Suppressor macrophage treated with lipopolysaccharide for 1 hour (primary cell): ENCODE data around the gene MYO5B.

Experiments used
- DNase-seq, 3 donors: peaks; one replicate each; pipeline ENCODE4 v3.0.0-alpha.2; 2020 to 2022

The MYO5B gene

GRCh38 chr18:50144540-50144939 lies 50.4 kb downstream of the MYO5B start:
- DNase-seq = no peak

DNA sequence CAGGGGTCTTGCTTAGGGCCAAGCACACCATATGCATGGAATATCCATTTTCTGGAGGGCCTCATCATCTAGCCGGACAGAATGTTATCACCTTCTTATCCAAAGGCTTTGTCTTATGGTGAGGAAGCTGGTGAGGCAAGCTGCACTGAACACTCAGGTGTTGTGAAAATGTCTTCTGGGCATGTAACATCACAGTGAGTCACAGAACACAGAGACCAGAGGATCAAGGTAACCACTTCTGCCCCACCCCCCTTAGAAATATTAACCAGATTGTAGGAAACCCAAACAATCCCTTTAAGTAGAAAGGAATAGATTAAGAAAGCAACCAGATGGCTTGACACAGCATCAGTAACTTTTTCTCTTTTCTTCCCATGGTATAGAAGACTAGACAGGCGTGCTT lies 51.1 kb downstream of the MYO5B start:
- DNase-seq = no peak

- DNase-seq = no peak
These were observed 51.7 kb downstream of the MYO5B start for GRCh38 chr18:50143294-50143693.

DNA sequence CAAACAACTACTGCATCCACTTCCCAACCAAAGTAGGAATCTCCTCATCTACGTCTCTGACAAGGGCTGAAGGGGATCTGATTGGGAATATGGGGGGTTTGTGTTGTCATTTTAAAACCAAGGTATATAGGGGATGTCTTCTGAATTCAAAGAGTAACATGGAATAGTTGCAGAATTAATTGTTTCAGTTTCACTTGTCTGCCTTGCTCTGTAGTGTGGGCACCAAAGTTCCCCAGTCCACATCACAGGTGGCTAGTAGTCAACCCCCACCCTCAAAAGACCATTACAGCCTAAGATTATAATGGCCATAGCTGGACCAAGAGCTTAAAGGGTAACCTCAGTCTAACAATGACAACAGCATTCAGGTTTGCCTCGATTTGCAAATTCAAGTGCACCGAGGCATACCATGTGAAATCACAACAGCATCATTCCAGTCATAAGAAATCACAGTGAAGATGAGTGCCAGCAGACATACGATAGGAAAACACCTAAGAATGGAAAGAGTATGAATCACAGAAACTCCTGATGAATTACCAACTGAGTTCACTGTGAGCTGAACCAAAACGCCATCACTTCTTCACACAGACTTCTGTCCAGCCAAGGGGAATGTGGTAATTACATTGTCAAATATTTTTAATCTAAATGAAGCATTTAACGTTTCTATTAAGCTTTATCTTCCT lies 52.4 kb downstream of the MYO5B start:
- DNase-seq = no peak

GRCh38 chr18:50138181-50139064 lies 56.5 kb downstream of the MYO5B start:
- DNase-seq = no peak

- no peak for DNase-seq
These were observed 59.0 kb downstream of the MYO5B start for GRCh38 chr18:50135903-50136302.

- DNase-seq = no peak
These were observed 61.4 kb downstream of the MYO5B start for GRCh38 chr18:50133526-50133925.

DNA sequence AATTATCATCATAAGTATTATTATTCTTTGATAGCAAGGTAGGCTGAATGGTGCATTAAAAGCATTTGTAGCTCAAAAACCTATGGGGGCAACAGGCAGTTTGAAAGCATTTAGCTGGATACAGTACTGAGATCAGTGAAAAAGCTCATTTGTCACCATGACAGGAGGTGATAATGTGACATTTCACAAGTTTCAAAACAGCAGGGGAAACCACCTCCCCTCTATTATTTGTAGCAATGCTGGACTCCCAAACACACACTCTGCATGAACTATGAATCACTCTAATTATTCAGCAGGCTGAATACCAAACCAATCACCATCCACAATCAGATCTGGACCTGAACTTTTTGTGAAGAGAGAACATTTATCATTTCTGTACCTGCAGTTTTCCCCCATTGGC lies 63.4 kb downstream of the MYO5B start:
- peak in 1 of 3 donors; percentile 0 for DNase-seq

DNA sequence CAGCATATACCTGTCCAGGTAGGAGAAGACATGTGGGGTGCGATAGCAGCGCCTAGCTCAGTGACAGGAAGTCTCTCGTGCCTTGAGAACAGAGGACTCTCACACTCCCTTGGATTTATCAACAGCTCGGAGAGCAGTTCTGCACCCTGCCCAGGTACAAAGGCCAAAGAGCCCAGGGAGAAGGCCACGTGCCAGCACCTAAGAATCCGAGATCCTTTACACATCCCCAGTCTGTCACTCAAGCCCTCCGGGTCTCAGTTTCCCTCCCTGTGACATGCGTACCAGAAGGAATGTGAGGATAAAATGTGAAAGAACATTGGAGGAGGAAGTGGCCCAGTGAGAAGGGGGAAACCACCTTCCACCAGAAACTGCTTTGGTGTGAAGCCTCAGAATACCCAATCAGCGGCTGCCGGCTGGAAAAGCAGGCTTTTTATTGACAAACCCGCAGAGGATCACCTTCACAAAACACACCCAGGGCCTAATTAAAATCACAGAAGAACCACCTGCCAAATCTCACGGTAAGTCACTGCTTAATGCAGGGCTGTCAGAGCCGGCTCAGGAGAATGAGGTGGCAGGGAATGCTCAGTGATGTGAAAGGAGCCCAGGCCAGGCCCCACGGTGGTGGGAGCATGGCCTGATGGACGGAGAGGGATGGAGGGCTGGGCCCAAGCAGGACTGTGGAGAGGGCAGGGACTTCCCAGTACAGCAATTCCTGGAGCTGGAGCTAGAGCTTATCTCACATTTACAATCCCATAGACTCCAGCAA lies 66.3 kb downstream of the MYO5B start:
- no peak for DNase-seq

DNA sequence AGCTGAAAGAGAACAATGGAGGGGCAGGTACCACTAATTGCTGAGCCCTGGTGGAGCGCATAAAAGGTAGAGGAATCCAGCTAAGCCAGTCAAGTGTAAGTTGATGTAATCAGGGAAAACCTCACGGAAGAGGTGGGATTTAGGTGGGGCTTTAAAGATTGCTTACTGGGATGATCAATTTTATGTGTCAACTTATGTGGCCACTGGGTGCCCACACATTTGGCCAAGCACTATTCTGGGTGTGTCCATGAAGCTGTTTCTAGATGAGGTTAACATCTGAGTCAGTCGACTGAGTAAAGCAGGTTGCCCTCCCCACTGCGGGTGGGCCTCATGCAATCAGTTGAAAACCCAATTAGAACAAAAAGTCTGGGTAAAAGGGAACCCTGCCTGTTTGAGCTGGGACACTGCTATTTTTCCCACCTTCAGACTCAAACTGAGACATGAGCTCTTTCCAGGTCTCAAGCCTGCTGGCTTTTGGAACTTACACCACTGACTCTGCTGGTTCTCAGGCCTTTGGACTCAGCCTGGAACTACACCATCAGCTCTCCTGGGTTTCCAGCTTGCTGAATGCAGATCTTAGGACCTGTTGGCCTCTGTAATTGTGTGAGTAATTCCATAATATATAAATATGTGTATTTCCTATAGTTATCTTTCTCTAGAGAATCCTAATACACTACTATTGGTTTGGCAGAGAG lies 67.3 kb downstream of the MYO5B start:
- DNase-seq = no peak

DNA sequence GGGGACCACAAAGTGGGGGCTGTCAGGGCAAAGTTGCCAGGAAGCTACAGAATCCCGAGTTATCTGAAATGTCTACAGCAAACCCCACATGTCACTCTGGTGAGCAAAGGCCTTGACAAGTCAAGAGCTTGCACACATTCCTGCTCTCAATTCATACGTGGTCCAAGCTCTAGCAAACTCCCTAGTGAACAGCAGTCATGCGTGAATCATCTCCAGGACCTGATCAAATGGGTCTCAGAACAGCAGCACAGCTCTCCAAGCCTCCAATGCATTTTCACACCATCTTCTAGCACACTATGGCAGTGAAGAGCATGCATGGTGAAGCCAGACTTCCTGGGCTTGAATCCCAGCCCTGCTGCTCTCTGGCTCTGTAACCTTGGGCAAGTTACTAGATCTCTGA lies 68.5 kb downstream of the MYO5B start:
- no peak for DNase-seq

- DNase-seq = no peak
These were observed 69.5 kb downstream of the MYO5B start for GRCh38 chr18:50125456-50125855.

DNA sequence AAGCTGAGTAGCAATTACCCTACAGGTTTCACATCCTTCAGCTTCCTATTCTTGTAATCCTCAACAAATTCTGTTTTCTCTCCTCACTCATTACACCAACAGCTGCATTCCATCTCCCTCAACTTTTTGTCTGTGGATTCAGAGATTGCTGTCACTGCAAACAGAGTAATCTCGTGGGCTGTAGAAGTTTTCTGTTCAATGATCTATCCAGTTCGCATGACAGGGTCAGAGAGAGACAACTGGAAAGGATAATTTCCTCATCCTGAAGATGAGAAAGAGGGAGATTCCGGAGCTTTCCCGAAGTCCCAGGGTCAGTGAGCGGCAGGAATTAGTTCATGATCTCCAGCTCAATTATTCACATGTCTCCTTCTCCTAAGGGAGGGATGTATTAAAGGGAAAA lies 75.7 kb downstream of the MYO5B start:
- no peak for DNase-seq

GRCh38 chr18:50117863-50118262 lies 77.1 kb downstream of the MYO5B start:
- no peak for DNase-seq

GRCh38 chr18:50115095-50115494 lies 79.9 kb downstream of the MYO5B start:
- no peak for DNase-seq

GRCh38 chr18:50114448-50114847 lies 80.5 kb downstream of the MYO5B start:
- DNase-seq = no peak

GRCh38 chr18:50113726-50114125 lies 81.2 kb downstream of the MYO5B start:
- no peak for DNase-seq

GRCh38 chr18:50111398-50111797 lies 83.5 kb downstream of the MYO5B start:
- no peak for DNase-seq

DNA sequence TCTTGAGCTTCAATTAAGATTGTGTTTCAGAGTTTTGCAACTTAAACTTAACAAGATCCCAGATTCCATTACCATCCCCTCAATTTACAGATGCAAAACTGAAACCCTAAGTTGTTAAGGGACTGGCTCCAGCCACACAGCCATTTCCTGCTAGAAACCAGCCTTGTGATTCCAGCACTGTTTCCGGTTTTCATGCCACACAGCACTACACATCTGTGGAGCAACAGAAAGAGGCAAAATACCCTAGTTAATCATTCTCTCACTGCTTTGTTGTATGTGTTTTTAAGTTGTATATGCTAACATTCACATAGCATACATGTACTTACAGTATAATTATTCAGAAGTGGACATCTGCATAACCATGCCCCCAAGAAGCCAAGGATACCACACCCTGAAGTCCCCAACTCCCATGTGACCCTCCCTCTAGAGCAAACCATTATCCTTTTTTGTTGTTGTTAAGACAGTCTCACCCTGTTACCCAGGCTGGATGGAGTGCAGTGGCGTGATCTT lies 87.4 kb downstream of the MYO5B start:
- DNase-seq = no peak

DNA sequence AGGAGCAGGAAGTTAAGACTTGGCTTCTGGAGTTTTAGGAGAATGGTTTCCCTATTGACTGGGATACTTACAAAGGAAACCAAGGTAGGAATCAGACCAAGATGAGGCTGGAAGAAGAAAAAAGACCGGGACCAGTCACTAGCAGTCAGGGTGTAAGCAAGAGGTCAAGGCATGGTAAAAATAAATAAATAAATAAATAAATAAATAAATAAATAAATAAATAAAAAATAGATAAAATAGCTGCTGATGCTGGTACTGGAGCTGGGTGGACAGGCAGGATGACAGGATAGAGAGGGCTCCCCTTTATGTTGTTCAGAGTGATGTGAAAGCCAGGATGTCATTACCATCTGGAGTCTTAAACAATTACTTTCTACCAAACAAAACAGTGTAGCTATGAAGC lies 89.9 kb downstream of the MYO5B start:
- DNase-seq = no peak

- DNase-seq = no peak
These were observed 90.5 kb downstream of the MYO5B start for GRCh38 chr18:50104421-50104820.

DNA sequence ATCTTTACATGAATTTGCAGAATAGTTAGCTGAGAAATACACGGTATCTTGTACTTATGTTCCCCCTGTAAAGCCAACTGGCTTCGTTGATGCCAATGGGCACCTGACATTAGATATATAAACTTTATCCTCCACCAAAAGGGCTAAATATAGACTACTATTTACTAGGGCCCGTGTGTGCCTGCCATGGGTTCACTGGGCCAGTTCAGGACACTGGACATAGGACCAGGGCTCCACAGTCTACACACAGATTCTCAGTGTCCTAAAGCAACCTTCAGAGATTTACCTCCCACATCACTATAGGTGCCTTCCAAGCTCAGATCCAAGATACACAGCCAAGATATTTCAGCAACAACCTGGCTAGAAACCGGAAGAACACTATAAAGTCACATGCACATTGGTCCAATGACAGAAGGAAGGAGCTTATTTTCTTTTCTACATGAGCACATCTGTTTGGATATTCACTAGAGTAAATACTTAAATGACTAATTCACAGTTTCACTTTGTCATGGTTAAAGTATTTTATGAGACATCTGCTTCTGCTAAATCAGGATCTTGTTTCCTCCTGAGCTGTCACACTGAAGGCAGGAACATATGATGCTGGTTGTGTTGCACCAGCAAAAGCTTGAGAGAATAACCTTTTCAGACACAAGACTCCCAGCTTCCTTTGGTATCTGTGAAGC lies 95.1 kb downstream of the MYO5B start:
- no peak for DNase-seq
